Parathyroid adenoma (tissue), 2 donors: ENCODE data around the gene IMMP2L.

Experiments
- H2AFZ ChIP-seq: fragments of 300-600 bp; sonication (generic); one replicate; pipeline ENCODE4 v1.7.0; 2017; ENCODE audit warnings: antibody characterized with exemption, mild to moderate bottlenecking
- H3K27ac ChIP-seq: fragments of 300-600 bp; sonication (generic); one replicate; pipeline ENCODE4 v1.7.0; 2017
- H3K27me3 ChIP-seq: fragments of 300-600 bp; sonication (generic); one replicate; pipeline ENCODE4 v1.7.0; 2017; ENCODE audit warnings: low read length; ENCODE audit not compliant: control insufficient read depth, insufficient read depth
- H3K36me3 ChIP-seq: fragments of 300-600 bp; sonication (generic); one replicate; pipeline ENCODE4 v1.7.0; 2017; ENCODE audit warnings: low read length; ENCODE audit not compliant: control insufficient read depth, insufficient read depth
- H3K4me1 ChIP-seq: fragments of 300-600 bp; sonication (generic); one replicate; pipeline ENCODE4 v1.7.0; 2017; ENCODE audit warnings: control low read depth
- H3K4me2 ChIP-seq: fragments of 300-600 bp; sonication (generic); one replicate; pipeline ENCODE4 v1.7.0; 2017; ENCODE audit warnings: low read length
- H3K4me3 ChIP-seq: fragments of 300-600 bp; sonication (generic); one replicate; pipeline ENCODE4 v1.7.0; 2017; ENCODE audit warnings: low read depth, low read length
- H3K79me2 ChIP-seq: fragments of 300-600 bp; sonication (generic); one replicate; pipeline ENCODE4 v1.7.0; 2017; ENCODE audit warnings: control low read depth
- H3K9ac ChIP-seq: fragments of 300-600 bp; sonication (generic); one replicate; pipeline ENCODE4 v1.7.0; 2017; ENCODE audit warnings: mild to moderate bottlenecking
- H3K9me3 ChIP-seq: fragments of 300-600 bp; sonication (generic); one replicate; pipeline ENCODE4 v1.7.0; 2017; ENCODE audit warnings: low read length; ENCODE audit not compliant: control insufficient read depth
- CTCF ChIP-seq: fragments of 300-600 bp; sonication (generic); IDR thresholded peaks from one replicate; pipeline ENCODE4 v1.7.0; 2017; ENCODE audit warnings: antibody characterized with exemption, mild to moderate bottlenecking
- donor health status: primary hyperparathyroidism.

Gene IMMP2L

GRCh38 chr7:111083413-111083812, 478.9 kb downstream of the IMMP2L start:
- Histone ChIP-seq H3K36me3 (no peaks in the 10 kb centered on the region), H3K27ac (no peak overlapping the region), H3K4me2 (no peak overlapping the region), H3K4me3 (no peak overlapping the region), H3K9me3 (no peaks in the 10 kb centered on the region), H2AFZ (no peak overlapping the region), H3K4me1 (no peaks in the 10 kb centered on the region), H3K9ac (no peak overlapping the region), H3K79me2 (no peaks in the 10 kb centered on the region), H3K27me3 (no peaks in the 10 kb centered on the region)
- no peak for TF ChIP-seq CTCF

- Histone ChIP-seq H3K4me3 (no peak overlapping the region), H2AFZ (no peak overlapping the region), H3K4me1 (no peaks in the 10 kb centered on the region), H3K79me2 (no peaks in the 10 kb centered on the region), H3K4me2 (no peak overlapping the region), H3K9me3 (no peaks in the 10 kb centered on the region), H3K9ac (no peak overlapping the region), H3K27ac (no peak overlapping the region), H3K27me3 (no peaks in the 10 kb centered on the region), H3K36me3 (no peaks in the 10 kb centered on the region)
- no peak for TF ChIP-seq CTCF
These were observed 479.9 kb downstream of the IMMP2L start for GRCh38 chr7:111082351-111082750.

GRCh38 chr7:111081546-111082267, 480.6 kb downstream of the IMMP2L start:
- no peak overlapping the region for H3K4me3 ChIP-seq

GRCh38 chr7:111080495-111081105, 481.7 kb downstream of the IMMP2L start:
- no peak for TF ChIP-seq CTCF
- no peak overlapping the region for H3K9ac ChIP-seq
- no peak overlapping the region for H3K4me3 ChIP-seq
- H2AFZ ChIP-seq, result no peak overlapping the region
- H3K4me1 ChIP-seq, result no peaks in the 10 kb centered on the region
- no peaks in the 10 kb centered on the region for H3K79me2 ChIP-seq
- no peaks in the 10 kb centered on the region for H3K27me3 ChIP-seq
- H3K36me3 ChIP-seq, result no peaks in the 10 kb centered on the region
- H3K9me3 ChIP-seq, result no peaks in the 10 kb centered on the region
- H3K4me2 ChIP-seq, result no peak overlapping the region
- H3K27ac ChIP-seq, result no peak overlapping the region

More at GRCh38 chr7:111081546-111082267, 480.6 kb downstream of the IMMP2L start:
- H3K9me3 ChIP-seq, result no peaks in the 10 kb centered on the region
- H3K9ac ChIP-seq, result no peak overlapping the region
- H3K27ac ChIP-seq, result no peak overlapping the region
- no peaks in the 10 kb centered on the region for H3K79me2 ChIP-seq
- no peak overlapping the region for H2AFZ ChIP-seq
- TF ChIP-seq CTCF, result no peak
- H3K36me3 ChIP-seq, result no peaks in the 10 kb centered on the region
- H3K4me1 ChIP-seq, result no peaks in the 10 kb centered on the region
- no peaks in the 10 kb centered on the region for H3K27me3 ChIP-seq
- H3K4me2 ChIP-seq, result no peak overlapping the region

- no peak overlapping the region for H2AFZ ChIP-seq
- no peaks in the 10 kb centered on the region for H3K36me3 ChIP-seq
- no peak overlapping the region for H3K9ac ChIP-seq
- no peaks in the 10 kb centered on the region for H3K9me3 ChIP-seq
- H3K4me1 ChIP-seq, result no peaks in the 10 kb centered on the region
- no peak overlapping the region for H3K4me3 ChIP-seq
- H3K27me3 ChIP-seq, result no peaks in the 10 kb centered on the region
- H3K27ac ChIP-seq, result no peak overlapping the region
- no peak for TF ChIP-seq CTCF
- no peaks in the 10 kb centered on the region for H3K79me2 ChIP-seq
- no peak overlapping the region for H3K4me2 ChIP-seq
These were observed 485.3 kb downstream of the IMMP2L start for GRCh38 chr7:111077001-111077400.
